Measurements from ENCODE around the gene LRRC74A. TPM values are rescaled to one million over a fixed set of nuclear protein-coding genes. Genes with fewer than 3 reads are reported as not detected.
A peak's percentile ranks its signal among the peaks of the same experiment; 100 is the strongest.

LRRC74A gene
- total and polyA plus RNA-seq, 8 donors = 0.10 to 0.40 (median 0.34) TPM; not detected in 2

DNA sequence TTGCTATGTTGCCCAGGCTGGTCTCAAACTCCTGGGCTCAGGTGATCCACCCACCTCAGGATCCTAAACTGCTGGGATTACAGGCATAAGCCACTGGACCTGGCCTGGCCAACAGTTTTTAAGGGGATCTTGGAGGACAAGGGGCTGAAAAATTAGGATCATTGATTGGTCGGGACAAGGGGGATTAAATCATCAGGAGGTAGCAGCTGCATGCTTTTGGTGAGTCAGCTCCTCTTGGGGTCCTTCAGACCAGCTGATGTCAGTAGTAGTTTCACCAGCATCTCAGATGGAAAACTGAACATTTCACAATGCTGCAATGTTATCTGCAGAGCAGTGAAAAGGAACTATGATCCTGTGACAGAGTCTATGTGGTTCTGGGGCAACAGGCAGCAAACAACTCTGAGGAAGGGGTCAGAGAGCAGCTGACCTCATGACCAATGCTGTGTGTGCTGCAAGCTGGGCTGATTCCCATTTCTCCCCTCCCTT, 6.3 kb downstream of the LRRC74A start:
- Histone ChIP-seq H3K4me1 (no peaks in the 10 kb centered on the region), H3K9me3 (no peaks in the 10 kb centered on the region), H3K4me3 (no peak overlapping the region), H3K27me3 (no peaks in the 10 kb centered on the region), H3K36me3 (no peaks in the 10 kb centered on the region), H3K27ac (peak overlapping the region in 1 of 2 donors; percentile 28)
- intact Hi-C loops (cut with DNase I) = no loop called here
- peak in 1 of 4 donors; percentile 45 for DNase-seq
- peak; percentile 50 for ATAC-seq
- TF ChIP-seq, protein P1, sequence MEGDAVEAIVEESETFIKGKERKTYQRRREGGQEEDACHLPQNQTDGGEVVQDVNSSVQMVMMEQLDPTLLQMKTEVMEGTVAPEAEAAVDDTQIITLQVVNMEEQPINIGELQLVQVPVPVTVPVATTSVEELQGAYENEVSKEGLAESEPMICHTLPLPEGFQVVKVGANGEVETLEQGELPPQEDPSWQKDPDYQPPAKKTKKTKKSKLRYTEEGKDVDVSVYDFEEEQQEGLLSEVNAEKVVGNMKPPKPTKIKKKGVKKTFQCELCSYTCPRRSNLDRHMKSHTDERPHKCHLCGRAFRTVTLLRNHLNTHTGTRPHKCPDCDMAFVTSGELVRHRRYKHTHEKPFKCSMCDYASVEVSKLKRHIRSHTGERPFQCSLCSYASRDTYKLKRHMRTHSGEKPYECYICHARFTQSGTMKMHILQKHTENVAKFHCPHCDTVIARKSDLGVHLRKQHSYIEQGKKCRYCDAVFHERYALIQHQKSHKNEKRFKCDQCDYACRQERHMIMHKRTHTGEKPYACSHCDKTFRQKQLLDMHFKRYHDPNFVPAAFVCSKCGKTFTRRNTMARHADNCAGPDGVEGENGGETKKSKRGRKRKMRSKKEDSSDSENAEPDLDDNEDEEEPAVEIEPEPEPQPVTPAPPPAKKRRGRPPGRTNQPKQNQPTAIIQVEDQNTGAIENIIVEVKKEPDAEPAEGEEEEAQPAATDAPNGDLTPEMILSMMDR (IDR thresholded peaks at IDR 0.05) = no peak

DNA sequence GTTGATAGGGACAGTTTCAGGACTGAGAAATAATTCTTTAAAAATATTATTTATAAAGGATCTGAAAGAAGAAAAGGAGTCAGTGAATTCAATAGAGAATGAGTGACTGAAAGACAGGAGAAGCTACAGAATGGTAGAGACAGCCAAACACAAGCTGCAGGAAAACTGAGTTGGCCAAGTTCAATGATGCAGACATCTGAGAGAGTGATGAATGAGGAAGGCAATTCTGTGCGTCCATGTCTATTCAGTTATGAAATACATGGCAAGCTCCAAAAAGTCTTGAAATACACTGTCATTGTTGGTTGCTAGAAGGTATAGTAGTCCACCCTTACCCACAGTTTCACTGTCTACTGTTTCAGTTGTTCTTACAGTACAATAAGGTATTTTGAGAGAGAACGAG, 6.8 kb downstream of the LRRC74A start:
- H3K9me3 ChIP-seq = no peaks in the 10 kb centered on the region
- H3K27ac ChIP-seq = peak overlapping the region in 1 of 2 donors; percentile 28
- no peaks in the 10 kb centered on the region for H3K36me3 ChIP-seq
- H3K27me3 ChIP-seq = no peaks in the 10 kb centered on the region
- no peak overlapping the region for H3K4me3 ChIP-seq
- TF ChIP-seq, protein P1 (IDR thresholded peaks at IDR 0.05) = no peak
- no peak for DNase-seq
- no peak for ATAC-seq
- intact Hi-C loops (cut with DNase I) = no loop called here
- no peaks in the 10 kb centered on the region for H3K4me1 ChIP-seq

GRCh38 chr14:76834241-76834661, 8.0 kb downstream of the LRRC74A start:
- no peaks in the 10 kb centered on the region for H3K36me3 ChIP-seq
- H3K4me1 ChIP-seq = no peaks in the 10 kb centered on the region
- H3K27ac ChIP-seq = no peak overlapping the region
- intact Hi-C loops (cut with DNase I) = no loop called here
- TF ChIP-seq, protein P1 (IDR thresholded peaks at IDR 0.05) = no peak
- no peak overlapping the region for H3K4me3 ChIP-seq
- ATAC-seq (no peak), DNase-seq (no peak)
- no peaks in the 10 kb centered on the region for H3K27me3 ChIP-seq
- H3K9me3 ChIP-seq = no peaks in the 10 kb centered on the region

GRCh38 chr14:76836029-76836630, 9.9 kb downstream of the LRRC74A start:
- intact Hi-C loops (cut with DNase I) = no loop called here
- Histone ChIP-seq H3K27ac (no peak overlapping the region), H3K27me3 (no peaks in the 10 kb centered on the region), H3K36me3 (no peaks in the 10 kb centered on the region), H3K4me1 (no peaks in the 10 kb centered on the region), H3K9me3 (no peaks in the 10 kb centered on the region), H3K4me3 (no peak overlapping the region)
- ATAC-seq = peak; percentile 36
- DNase-seq = peak in 1 of 4 donors; percentile 67
- TF ChIP-seq, protein P1 (IDR thresholded peaks at IDR 0.05) = no peak

GRCh38 chr14:76837524-76837923, 11.3 kb downstream of the LRRC74A start:
- no peak for DNase-seq

More at GRCh38 chr14:76837524-76837923, 11.3 kb downstream of the LRRC74A start:
- Histone ChIP-seq H3K27ac (no peak overlapping the region), H3K9me3 (no peaks in the 10 kb centered on the region), H3K4me3 (no peak overlapping the region), H3K27me3 (no peaks in the 10 kb centered on the region), H3K4me1 (no peaks in the 10 kb centered on the region), H3K36me3 (no peaks in the 10 kb centered on the region)
- TF ChIP-seq, protein P1 (IDR thresholded peaks at IDR 0.05) = no peak
- no peak for ATAC-seq
- intact Hi-C loops (cut with DNase I) = no loop called here
